ENCODE measurements around the gene RBM33. TPM values are rescaled to one million over a fixed set of nuclear protein-coding genes. Genes with fewer than 3 reads are reported as not detected.
A peak's percentile ranks its signal among the peaks of the same experiment; 100 is the strongest.

Gene RBM33
- total RNA-seq, 1 donor from 2014 or later: 30.8 TPM

DNA sequence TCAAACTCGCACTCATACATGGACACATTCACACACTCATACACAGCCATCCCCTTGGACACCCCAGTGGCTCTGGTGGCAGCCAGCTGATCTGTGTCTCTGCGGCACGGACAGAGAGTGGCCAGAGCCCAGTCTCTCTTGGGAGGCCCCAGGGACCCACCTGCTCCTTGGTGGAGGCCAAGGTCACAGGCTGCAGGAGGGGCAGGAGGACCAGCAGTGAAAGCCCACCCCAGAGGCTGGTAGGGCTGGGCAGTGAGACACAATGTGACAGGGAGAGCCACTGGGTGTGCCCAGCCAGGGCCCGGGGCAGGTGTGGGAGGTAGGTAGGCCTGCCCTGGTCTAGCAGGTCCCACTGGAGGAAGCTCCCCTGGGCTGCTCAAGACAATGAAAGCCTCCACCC is 149.3 kb downstream of the RBM33 start:
- intact Hi-C loops (cut with micrococcal nuclease): no loop called here
- peaks cover 8% of the 10 kb centered on the region for H3K4me1 ChIP-seq
- no peak overlapping the region for H3K27ac ChIP-seq (replicated peaks)
- DNase-seq: no peak
- no peak overlapping the region for H3K4me3 ChIP-seq
- TF ChIP-seq, protein P1, sequence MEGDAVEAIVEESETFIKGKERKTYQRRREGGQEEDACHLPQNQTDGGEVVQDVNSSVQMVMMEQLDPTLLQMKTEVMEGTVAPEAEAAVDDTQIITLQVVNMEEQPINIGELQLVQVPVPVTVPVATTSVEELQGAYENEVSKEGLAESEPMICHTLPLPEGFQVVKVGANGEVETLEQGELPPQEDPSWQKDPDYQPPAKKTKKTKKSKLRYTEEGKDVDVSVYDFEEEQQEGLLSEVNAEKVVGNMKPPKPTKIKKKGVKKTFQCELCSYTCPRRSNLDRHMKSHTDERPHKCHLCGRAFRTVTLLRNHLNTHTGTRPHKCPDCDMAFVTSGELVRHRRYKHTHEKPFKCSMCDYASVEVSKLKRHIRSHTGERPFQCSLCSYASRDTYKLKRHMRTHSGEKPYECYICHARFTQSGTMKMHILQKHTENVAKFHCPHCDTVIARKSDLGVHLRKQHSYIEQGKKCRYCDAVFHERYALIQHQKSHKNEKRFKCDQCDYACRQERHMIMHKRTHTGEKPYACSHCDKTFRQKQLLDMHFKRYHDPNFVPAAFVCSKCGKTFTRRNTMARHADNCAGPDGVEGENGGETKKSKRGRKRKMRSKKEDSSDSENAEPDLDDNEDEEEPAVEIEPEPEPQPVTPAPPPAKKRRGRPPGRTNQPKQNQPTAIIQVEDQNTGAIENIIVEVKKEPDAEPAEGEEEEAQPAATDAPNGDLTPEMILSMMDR (IDR thresholded peaks at IDR 0.05; ENCODE audit: borderline replicate concordance): no peak
- H3K36me3 ChIP-seq: no peaks in the 10 kb centered on the region
- no peaks in the 10 kb centered on the region for H3K9me3 ChIP-seq (replicated peaks)
- peaks cover 55% of the 10 kb centered on the region for H3K27me3 ChIP-seq (ENCODE audit: low read depth)

DNA sequence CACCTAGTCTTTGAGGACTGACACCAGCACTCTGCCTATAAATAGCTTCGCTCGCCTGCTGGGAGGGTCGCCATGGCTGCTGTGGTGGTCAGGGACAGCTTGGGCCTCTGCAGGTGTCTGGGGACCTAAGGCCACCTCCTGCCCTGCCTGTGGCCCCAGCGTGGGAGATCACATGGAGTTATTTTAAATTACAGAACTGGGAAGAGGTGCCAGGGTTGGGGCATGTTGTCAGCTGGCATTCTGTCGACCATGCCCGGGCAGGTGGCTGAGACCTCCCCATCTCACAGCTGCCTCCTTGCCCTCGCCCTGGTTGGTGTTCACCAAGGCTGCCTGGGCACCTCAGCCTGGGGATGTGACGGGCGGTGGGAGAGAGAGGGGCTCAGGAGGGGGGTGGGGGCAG is 149.7 kb downstream of the RBM33 start:
- no peak overlapping the region for H3K4me3 ChIP-seq
- intact Hi-C loops (cut with micrococcal nuclease): no loop called here
- H3K36me3 ChIP-seq: no peaks in the 10 kb centered on the region
- DNase-seq: no peak
- no peaks in the 10 kb centered on the region for H3K9me3 ChIP-seq (replicated peaks)
- H3K27ac ChIP-seq (replicated peaks): no peak overlapping the region
- peaks cover 8% of the 10 kb centered on the region for H3K4me1 ChIP-seq
- peaks cover 55% of the 10 kb centered on the region for H3K27me3 ChIP-seq (ENCODE audit: low read depth)
- TF ChIP-seq, protein P1 (IDR thresholded peaks at IDR 0.05; ENCODE audit: borderline replicate concordance): no peak

DNA sequence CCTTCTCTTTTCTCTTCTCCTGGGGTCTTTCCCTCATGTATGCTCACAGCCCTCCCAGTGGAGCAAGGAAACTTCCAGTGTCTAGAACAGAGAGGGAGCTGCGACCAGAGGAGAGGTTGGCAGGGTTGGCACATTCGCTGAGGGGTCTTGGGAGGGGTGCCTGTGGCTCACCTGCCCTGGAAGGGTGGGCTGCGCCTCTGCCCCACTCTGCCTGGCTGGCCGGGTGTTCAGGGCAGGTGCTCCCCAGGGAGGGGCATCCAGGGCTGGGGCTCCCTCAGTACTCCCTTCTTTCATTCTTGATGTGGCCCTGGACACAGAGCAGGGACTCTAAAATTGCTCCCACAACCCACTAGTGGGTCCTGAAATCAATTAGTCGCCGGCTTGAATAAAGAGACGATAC is 150.9 kb downstream of the RBM33 start:
- no peaks in the 10 kb centered on the region for H3K9me3 ChIP-seq (replicated peaks)
- H3K4me1 ChIP-seq: peaks cover 12% of the 10 kb centered on the region
- no peak overlapping the region for H3K27ac ChIP-seq (replicated peaks)
- H3K36me3 ChIP-seq: no peaks in the 10 kb centered on the region
- H3K4me3 ChIP-seq: no peak overlapping the region
- no peak for DNase-seq
- TF ChIP-seq, protein P1 (IDR thresholded peaks at IDR 0.05; ENCODE audit: borderline replicate concordance): no peak
- intact Hi-C loops (cut with micrococcal nuclease): no loop called here
- H3K27me3 ChIP-seq (ENCODE audit: low read depth): peaks cover 62% of the 10 kb centered on the region

DNA sequence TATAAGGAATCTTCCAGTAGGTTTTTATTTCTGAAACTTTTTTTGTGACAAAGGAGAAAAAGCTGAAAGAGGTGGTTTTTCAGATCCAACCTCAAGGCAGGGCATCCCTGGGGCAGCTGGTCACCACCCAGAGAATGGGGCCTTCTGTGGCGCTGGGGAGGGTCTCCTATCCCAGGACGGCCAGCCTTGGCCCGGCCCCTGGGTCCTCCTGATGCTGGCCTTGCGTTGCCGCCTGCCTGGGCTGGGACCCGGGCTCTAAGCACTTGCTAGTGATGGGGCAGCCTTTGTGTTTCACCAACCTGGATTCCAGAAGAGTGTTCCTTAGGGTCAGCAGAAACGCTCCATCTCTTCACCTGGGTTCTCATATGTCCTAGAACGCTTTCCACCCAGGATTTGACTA is 151.5 kb downstream of the RBM33 start:
- TF ChIP-seq, protein P1 (IDR thresholded peaks at IDR 0.05; ENCODE audit: borderline replicate concordance): no peak
- intact Hi-C loops (cut with micrococcal nuclease): no loop called here

DNA sequence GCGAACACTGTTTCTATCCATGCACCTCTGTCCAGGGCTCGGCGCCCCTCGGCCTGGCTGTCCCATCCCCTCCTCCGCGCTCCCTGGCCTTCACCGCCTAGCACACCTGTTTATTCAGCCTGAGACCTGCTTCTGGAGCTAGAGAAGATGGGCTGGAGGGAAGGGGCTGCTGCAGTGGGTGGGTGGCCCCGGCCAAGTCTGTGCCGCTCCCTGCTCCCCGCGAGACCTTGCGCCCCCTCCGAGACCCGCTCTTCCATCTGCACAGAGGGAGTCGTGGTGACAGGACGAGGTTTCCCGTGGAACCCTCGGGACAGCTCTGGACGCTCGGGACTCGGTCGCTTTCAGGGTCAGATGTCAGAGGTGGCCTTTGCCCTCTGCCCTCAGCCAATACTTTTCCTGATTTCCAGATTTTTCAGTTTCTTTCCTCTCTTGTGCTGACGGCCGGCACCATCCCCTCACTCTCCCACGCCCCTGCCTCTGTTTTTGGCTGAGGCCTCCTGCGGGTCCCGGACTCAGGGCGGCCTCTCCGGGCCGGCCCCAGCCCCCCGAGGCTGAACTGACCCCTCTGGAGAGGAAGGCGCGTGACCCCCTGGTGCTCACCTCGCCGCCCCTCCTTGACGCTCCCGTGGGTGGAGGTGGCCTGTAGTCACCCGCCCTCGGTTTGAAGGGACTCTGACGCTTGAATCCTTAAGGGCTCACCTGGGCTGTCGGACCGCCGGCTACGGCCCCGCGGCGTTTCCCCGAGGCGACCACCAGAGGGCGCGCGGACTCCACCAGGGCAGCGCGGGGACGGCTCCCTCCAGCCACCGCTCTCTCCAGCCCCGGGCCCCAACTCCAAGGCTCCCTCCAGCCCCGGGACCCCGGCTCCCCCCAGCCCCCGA is 152.2 kb downstream of the RBM33 start:
- no peaks in the 10 kb centered on the region for H3K9me3 ChIP-seq (replicated peaks)
- H3K27ac ChIP-seq (replicated peaks): no peak overlapping the region
- peaks cover 12% of the 10 kb centered on the region for H3K4me1 ChIP-seq
- DNase-seq: peak; percentile 57
- no peak overlapping the region for H3K4me3 ChIP-seq
- H3K27me3 ChIP-seq (ENCODE audit: low read depth): peaks cover 74% of the 10 kb centered on the region
- H3K36me3 ChIP-seq: no peaks in the 10 kb centered on the region
- TF ChIP-seq, protein P1 (IDR thresholded peaks at IDR 0.05; ENCODE audit: borderline replicate concordance): peak; percentile 91
- intact Hi-C loops (cut with micrococcal nuclease): no loop called here

More for the DNA sequence above, 151.5 kb downstream of the RBM33 start:
- Histone ChIP-seq H3K9me3 (replicated peaks) (no peaks in the 10 kb centered on the region), H3K4me3 (no peak overlapping the region), H3K4me1 (peaks cover 12% of the 10 kb centered on the region), H3K36me3 (no peaks in the 10 kb centered on the region), H3K27me3 (ENCODE audit: low read depth) (peaks cover 67% of the 10 kb centered on the region), H3K27ac (replicated peaks) (no peak overlapping the region)
- no peak for DNase-seq
